B cell (primary cell): ENCODE data around the gene EHBP1.

Experiments used
- EZH2 ChIP-seq: IDR thresholded peaks from 2 replicates; pipeline ENCODE4 v1.6.1; 2012; ENCODE audit warnings: borderline replicate concordance, low read depth, mild to moderate bottlenecking, moderate library complexity, low read length; ENCODE audit not compliant: insufficient read depth, poor library complexity, severe bottlenecking
- TF ChIP-seq, protein P1 (sequence below): fragments of 200-600 bp; IDR thresholded peaks from one replicate; pipeline ENCODE4 v1.8.0; 2022; ENCODE audit warnings: antibody characterized with exemption, mild to moderate bottlenecking

DNA sequence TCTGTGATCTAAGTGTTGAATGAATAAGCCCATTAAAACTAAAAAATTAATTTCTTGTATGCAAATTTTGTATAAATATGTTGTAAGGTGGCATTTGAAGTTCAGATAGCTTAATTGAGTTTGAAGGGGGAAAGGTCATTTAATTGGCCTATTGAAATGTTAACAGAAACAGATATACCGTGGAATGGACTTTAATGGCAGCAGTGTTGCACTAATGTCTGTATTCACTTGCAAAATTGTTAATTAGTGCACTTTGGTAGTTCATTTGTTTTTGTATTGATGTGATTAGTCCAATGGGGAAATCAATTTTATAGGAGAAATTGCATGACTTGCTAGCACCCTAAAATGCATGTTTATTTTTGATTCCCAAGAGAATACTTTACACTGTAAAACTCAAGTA is 303.3 kb downstream of the EHBP1 start:
- TF ChIP-seq, protein P1, sequence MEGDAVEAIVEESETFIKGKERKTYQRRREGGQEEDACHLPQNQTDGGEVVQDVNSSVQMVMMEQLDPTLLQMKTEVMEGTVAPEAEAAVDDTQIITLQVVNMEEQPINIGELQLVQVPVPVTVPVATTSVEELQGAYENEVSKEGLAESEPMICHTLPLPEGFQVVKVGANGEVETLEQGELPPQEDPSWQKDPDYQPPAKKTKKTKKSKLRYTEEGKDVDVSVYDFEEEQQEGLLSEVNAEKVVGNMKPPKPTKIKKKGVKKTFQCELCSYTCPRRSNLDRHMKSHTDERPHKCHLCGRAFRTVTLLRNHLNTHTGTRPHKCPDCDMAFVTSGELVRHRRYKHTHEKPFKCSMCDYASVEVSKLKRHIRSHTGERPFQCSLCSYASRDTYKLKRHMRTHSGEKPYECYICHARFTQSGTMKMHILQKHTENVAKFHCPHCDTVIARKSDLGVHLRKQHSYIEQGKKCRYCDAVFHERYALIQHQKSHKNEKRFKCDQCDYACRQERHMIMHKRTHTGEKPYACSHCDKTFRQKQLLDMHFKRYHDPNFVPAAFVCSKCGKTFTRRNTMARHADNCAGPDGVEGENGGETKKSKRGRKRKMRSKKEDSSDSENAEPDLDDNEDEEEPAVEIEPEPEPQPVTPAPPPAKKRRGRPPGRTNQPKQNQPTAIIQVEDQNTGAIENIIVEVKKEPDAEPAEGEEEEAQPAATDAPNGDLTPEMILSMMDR: no peak
- TF ChIP-seq EZH2: no peak
